K562 (cell line): ENCODE data around the gene GLB1L3. TPM values are rescaled to one million over a fixed set of nuclear protein-coding genes. Genes with fewer than 3 reads are reported as not detected.

ENCODE experiments used
- ATAC-seq: fragments of 200-7000 bp; cut with Tn5 transposase; 3 replicates; pipeline ENCODE4 v1.9.1; 2020; ENCODE audit warnings: moderate library complexity
- BruUV-seq: library from RNA; stranded (reverse); fragments of 400-500 nt; replicated peaks from 2 replicates; lab custom pipeline; 2021; lab: Mats Ljungman, UMichigan
- CTCF ChIA-PET: fragments of 300-600 bp; formaldehyde crosslinking; extraction: SDS; loops from one replicate; lab custom pipeline; 2021; ENCODE audit warnings: low intra/inter-chr PET ratio; lab: Yijun Ruan, JAX
- POLR2A ChIA-PET: fragments of 300-600, 350-650 bp; sonication (Branson Sonifier 250); formaldehyde crosslinking; extraction: SDS; loops from one replicate; lab custom pipeline; 2021; ENCODE audit warnings: antibody characterized with exemption, inconsistent platforms; lab: Yijun Ruan, JAX
- DNase-seq, 4 experiments: peaks; one replicate each; pipeline versions ENCODE4 v3.0.0 to v3.0.0-alpha.2; 2011 to 2018; ENCODE audit warnings: low spot score in 3 of 4, mixed read lengths in 3 of 4; ENCODE audit errors: extremely low read depth in 1 of 4
- FAIRE-seq: peaks from 2 replicates; lab custom pipeline; 2011; peaks lifted over from hg19 to GRCh38; lab: Jason Lieb, UNC
- H2AFZ ChIP-seq: 2 replicates; pipeline ENCODE4 v1.6.0; 2011; ENCODE audit warnings: low read depth, low read length, control low read depth, inconsistent platforms
- H3K27ac ChIP-seq: fragments of 200-600 bp; 3 replicates; pipeline ENCODE4 v1.8.0; 2011; ENCODE audit warnings: low read depth, mild to moderate bottlenecking, control low read depth, inconsistent platforms, low read length, moderate library complexity, mixed read lengths; ENCODE audit errors: extremely low read depth
- H3K27me3 ChIP-seq, 2 experiments: fragments of 300-600 bp in 1 of 2; 2 replicates in 1 of 2; 3 replicates in 1 of 2; pipeline versions ENCODE4 v1.6.0 to v1.8.0; 2011; ENCODE audit warnings: inconsistent platforms in 2 of 2, low read length in 2 of 2, mild to moderate bottlenecking in 1 of 2, mixed read lengths in 1 of 2, moderate library complexity in 1 of 2; ENCODE audit not compliant: control insufficient read depth in 2 of 2, insufficient read depth in 2 of 2
- H3K36me3 ChIP-seq: fragments of 300-600 bp; 3 replicates; pipeline ENCODE4 v1.8.0; 2011; ENCODE audit warnings: mild to moderate bottlenecking, low read length, inconsistent platforms; ENCODE audit not compliant: control insufficient read depth, insufficient read depth
- H3K4me1 ChIP-seq, 2 experiments: fragments of 200-600 bp in 1 of 2; replicated peaks in 1 of 2; 2 replicates in 1 of 2; 3 replicates in 1 of 2; pipeline versions ENCODE4 v1.5.1 to v1.8.0; 2011; ENCODE audit warnings: inconsistent platforms in 2 of 2, low read length in 2 of 2, mild to moderate bottlenecking in 1 of 2, mixed read lengths in 1 of 2, moderate library complexity in 1 of 2; ENCODE audit not compliant: control insufficient read depth in 2 of 2, insufficient read depth in 2 of 2
- H3K4me2 ChIP-seq: 2 replicates; pipeline ENCODE4 v1.6.1; 2011; ENCODE audit warnings: low read length, control low read depth, inconsistent platforms, mixed read lengths; ENCODE audit not compliant: insufficient read depth
- H3K4me3 ChIP-seq: fragments of 200-600 bp; sonication (generic), shearing (Covaris generic); 2 replicates; pipeline ENCODE4 v1.5.1; 2016; ENCODE audit warnings: control low read depth, inconsistent platforms
- H3K79me2 ChIP-seq: fragments of 200-600 bp; 3 replicates; pipeline ENCODE4 v1.8.0; 2011; ENCODE audit warnings: low read length, inconsistent platforms; ENCODE audit not compliant: control insufficient read depth, insufficient read depth
- H3K9ac ChIP-seq, 2 experiments: 2 replicates each; pipeline versions ENCODE4 v1.6.0 to v1.6.1; 2011; ENCODE audit warnings: low read depth in 2 of 2, low read length in 2 of 2, control low read depth in 1 of 2, inconsistent platforms in 1 of 2, mild to moderate bottlenecking in 1 of 2, mixed read lengths in 1 of 2; ENCODE audit not compliant: insufficient read depth in 1 of 2
- H3K9me1 ChIP-seq: one replicate; pipeline ENCODE4 v1.6.0; 2011; ENCODE audit warnings: inconsistent platforms, mild to moderate bottlenecking, low read length, moderate library complexity; ENCODE audit not compliant: control insufficient read depth, insufficient read depth
- H3K9me3 ChIP-seq: replicated peaks from 2 replicates; pipeline ENCODE4 v1.5.1; 2011; ENCODE audit warnings: low read depth, low read length, inconsistent platforms; ENCODE audit not compliant: control insufficient read depth, insufficient read depth
- H4K20me1 ChIP-seq: replicated peaks from 2 replicates; pipeline ENCODE4 v1.6.1; 2011; ENCODE audit warnings: low read length, inconsistent platforms, mixed read lengths; ENCODE audit not compliant: control insufficient read depth, insufficient read depth
- ARHGAP35 ChIP-seq: fragments of 450-650 bp; IDR thresholded peaks from 2 replicates; pipeline ENCODE4 v1.6.1; 2018; ENCODE audit not compliant: partially characterized antibody
- COPS2 ChIP-seq: fragments of 450-650 bp; conservative IDR thresholded peaks from 2 replicates; pipeline ENCODE4 v1.6.1; 2016; ENCODE audit warnings: mild to moderate bottlenecking, moderate library complexity
- E2F3 ChIP-seq: fragments of 250-450 bp; sonication (Bioruptor Pico); IDR thresholded peaks from 2 replicates; pipeline ENCODE4 v1.4.0; 2020; ENCODE audit warnings: mild to moderate bottlenecking
- EWSR1 ChIP-seq: fragments of 450-650 bp; IDR thresholded peaks from 2 replicates; pipeline ENCODE4 v1.6.1; 2018; ENCODE audit warnings: borderline replicate concordance, mild to moderate bottlenecking, low read depth, moderate library complexity; ENCODE audit not compliant: partially characterized antibody
- GATAD2A ChIP-seq: fragments of 450-650 bp; IDR thresholded peaks from 2 replicates; pipeline ENCODE4 v1.6.1; 2017
- KHSRP ChIP-seq: fragments of 450-650 bp; IDR thresholded peaks from 2 replicates; pipeline ENCODE4 v1.6.1; 2017
- MCM7 ChIP-seq, 2 experiments: fragments of 450-650 bp; IDR thresholded peaks; 2 replicates each; pipeline ENCODE4 v1.6.1; 2016 to 2018
- NCOA2 ChIP-seq, 2 experiments: fragments of 450-650 bp; IDR thresholded peaks; 2 replicates each; pipeline ENCODE4 v1.6.1; 2018; ENCODE audit warnings: mild to moderate bottlenecking in 2 of 2, moderate library complexity in 1 of 2; ENCODE audit not compliant: partially characterized antibody in 2 of 2
- SMARCC2 ChIP-seq: fragments of 450-650 bp; IDR thresholded peaks from 2 replicates; pipeline ENCODE4 v1.6.1; 2017; ENCODE audit warnings: antibody characterized with exemption, moderate library complexity, mild to moderate bottlenecking, low read depth
- ZBTB17 ChIP-seq: fragments of 450-650 bp; formaldehyde crosslinking; IDR thresholded peaks from 2 replicates; pipeline ENCODE4 v1.4.0; 2020; ENCODE audit warnings: mild to moderate bottlenecking
- ZNF347 ChIP-seq: fragments of 450-650 bp; formaldehyde crosslinking; IDR thresholded peaks from 2 replicates; pipeline ENCODE4 v1.4.0; 2020; ENCODE audit warnings: low read depth, mild to moderate bottlenecking, moderate library complexity
- WGBS: fragments of 100-300 bp; shearing (Covaris generic); methylation state at CpG from one replicate; pipeline ENCODE4 v1.1.6; 2016; ENCODE audit warnings: low coverage, mixed read lengths; ENCODE audit not compliant: insufficient coverage; ENCODE audit errors: missing lambda C conversion rate; 5-methylcytosine and 5-hydroxymethylcytosine counted together
- in situ Hi-C: fragments of 300-500 bp; cut with MboI; formaldehyde crosslinking; loops from 4 replicates; pipeline ENCODE4 v1.15.0; 2018; ENCODE audit warnings: inconsistent platforms, mixed read lengths
- intact Hi-C: fragments of 100-400 bp; cut with micrococcal nuclease; formaldehyde crosslinking; loops from 2 replicates; pipeline ENCODE4 v1.14.2; 2022
- polyA plus RNA-seq, 8 experiments: library from polyadenylated mRNA; depleted of rRNA in 4 of 8; stranded (reverse) in 5 of 8; unstranded in 3 of 8; fragments of >200 nt; fragmentation: Nextera tagmentation in 2 of 8; fragmentation: Illumina TruSeq in 1 of 8; extraction: Ambion mirVana in 2 of 8; extraction: Trizol in 1 of 8; gene quantifications; 2 replicates each; pipeline versions ENCODE4 v1.2.1 to v1.2.3, GENCODE V29; 2011 to 2014; ENCODE audit warnings: inconsistent platforms in 1 of 8, missing spikeins in 1 of 8
- total RNA-seq, 7 experiments: library from RNA; depleted of rRNA in 6 of 7; stranded (reverse); fragments of >200 nt in 6 of 7; fragmentation: Illumina TruSeq in 2 of 7; extraction: Trizol in 2 of 7; gene quantifications; 2 replicates each; pipeline versions ENCODE4 v1.2.1 to v1.2.3, GENCODE V29; 2011 to 2021; ENCODE audit warnings: low replicate concordance in 1 of 7
- TF ChIP-seq, protein P1 (sequence below): sonication (generic); formaldehyde crosslinking; IDR thresholded peaks from 2 replicates; pipeline ENCODE4 v1.8.0; 2023; ENCODE audit warnings: mild to moderate bottlenecking, missing genetic modification reagents
- TF ChIP-seq, protein P2 (sequence below): sonication (generic); formaldehyde crosslinking; IDR thresholded peaks from 2 replicates; pipeline ENCODE4 v1.8.0; 2022; ENCODE audit warnings: mild to moderate bottlenecking, low read depth, missing genetic modification reagents
- TF ChIP-seq, protein P3 (sequence below): sonication (generic); formaldehyde crosslinking; IDR thresholded peaks from 2 replicates; pipeline ENCODE4 v1.9.0; 2022; ENCODE audit warnings: mild to moderate bottlenecking, missing genetic modification reagents
- TF ChIP-seq, protein P4 (sequence below): sonication (generic); formaldehyde crosslinking; IDR thresholded peaks from 2 replicates; pipeline ENCODE4 v1.8.0; 2022; ENCODE audit warnings: mild to moderate bottlenecking, missing genetic modification reagents, borderline replicate concordance
- TF ChIP-seq, protein P5 (sequence below): sonication (generic); formaldehyde crosslinking; IDR thresholded peaks from 2 replicates; pipeline ENCODE4 v1.5.0; 2020; ENCODE audit warnings: missing genetic modification reagents

Gene GLB1L3
- total and polyA plus RNA-seq, 9 of the 15 experiments (the other 6 are each of a cell fraction or from before 2014, with no cell fraction given) = 0.18 to 3.3 (median 0.49) TPM

DNA sequence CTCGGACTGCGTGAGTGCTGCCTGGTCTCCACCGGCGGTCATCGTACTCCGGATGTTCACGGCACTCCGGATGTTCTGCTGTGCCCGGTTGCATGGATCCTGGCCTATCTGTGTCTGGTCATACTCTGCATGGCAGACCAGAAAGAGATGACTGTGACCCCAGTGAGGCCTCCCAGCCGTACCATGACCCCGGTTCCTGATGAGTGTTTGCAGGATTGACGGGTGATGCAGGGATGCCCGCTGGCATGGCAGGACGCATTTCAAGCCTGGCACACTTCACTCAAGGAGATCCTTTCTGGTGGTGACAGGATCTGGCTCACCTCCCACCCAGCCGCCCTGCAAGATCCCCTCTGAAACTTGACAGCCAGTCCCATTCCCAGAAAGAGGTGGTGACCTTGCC is 61.9 kb downstream of the GLB1L3 start (continued):
- no peak for TF ChIP-seq E2F3 (CRISPR knock-in tag)

DNA sequence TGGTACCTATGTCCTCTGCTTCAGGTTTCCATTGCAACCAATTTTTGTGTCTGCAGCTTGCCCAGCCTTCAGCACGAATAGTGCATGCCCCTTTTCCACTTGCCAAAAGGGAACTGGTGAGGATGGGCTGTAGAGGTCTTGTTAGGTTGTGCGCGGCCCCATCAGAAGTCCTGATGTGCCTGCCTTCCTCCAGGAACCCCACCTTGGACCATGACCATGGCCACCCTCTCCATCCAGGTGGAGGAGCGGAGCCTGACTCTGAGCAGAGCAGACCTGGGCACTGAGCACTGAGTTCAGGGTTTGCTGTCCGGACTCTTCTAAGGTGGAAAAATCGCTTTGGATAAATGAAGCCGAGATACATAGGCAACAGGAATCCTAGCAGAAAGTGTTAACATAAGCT is 62.5 kb downstream of the GLB1L3 start:
- in situ Hi-C loops = no loop called here
- H2AFZ ChIP-seq = no peak overlapping the region
- no peaks in the 10 kb centered on the region for H3K79me2 ChIP-seq
- H3K4me1 ChIP-seq = peaks cover 0 to 2% of the 10 kb centered on the region in 2 experiments; a peak in 2 of 5 replicates
- WGBS = 79% methylated on average over 7 of the region's 7 CpGs
- FAIRE-seq (no peak), DNase-seq (no peak), ATAC-seq (no peak)
- no peak overlapping the region for H3K4me3 ChIP-seq
- no peaks in the 10 kb centered on the region; a peak in 1 of 5 replicates for H3K27me3 ChIP-seq
- H3K9me1 ChIP-seq = no peaks in the 10 kb centered on the region
- no peaks in the 10 kb centered on the region for H4K20me1 ChIP-seq
- no peak overlapping the region for H3K27ac ChIP-seq
- ChIA-PET CTCF (no interaction called here), POLR2A (no interaction called here)
- H3K36me3 ChIP-seq = no peaks in the 10 kb centered on the region
- H3K9me3 ChIP-seq = no peaks in the 10 kb centered on the region
- 0 out of 4 replicates have a peak overlapping the region, but pooled peaks of 1 of the 2 experiments have one; percentile 15 for H3K9ac ChIP-seq
- no TSS peak for BruUV-seq
- intact Hi-C loops = no loop called here
- H3K4me2 ChIP-seq = no peak overlapping the region
- TF ChIP-seq, protein P1, sequence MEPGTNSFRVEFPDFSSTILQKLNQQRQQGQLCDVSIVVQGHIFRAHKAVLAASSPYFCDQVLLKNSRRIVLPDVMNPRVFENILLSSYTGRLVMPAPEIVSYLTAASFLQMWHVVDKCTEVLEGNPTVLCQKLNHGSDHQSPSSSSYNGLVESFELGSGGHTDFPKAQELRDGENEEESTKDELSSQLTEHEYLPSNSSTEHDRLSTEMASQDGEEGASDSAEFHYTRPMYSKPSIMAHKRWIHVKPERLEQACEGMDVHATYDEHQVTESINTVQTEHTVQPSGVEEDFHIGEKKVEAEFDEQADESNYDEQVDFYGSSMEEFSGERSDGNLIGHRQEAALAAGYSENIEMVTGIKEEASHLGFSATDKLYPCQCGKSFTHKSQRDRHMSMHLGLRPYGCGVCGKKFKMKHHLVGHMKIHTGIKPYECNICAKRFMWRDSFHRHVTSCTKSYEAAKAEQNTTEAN (CRISPR knock-in tag) = no peak
- TF ChIP-seq KHSRP (no peak), ZNF347 (CRISPR knock-in tag) (no peak), COPS2 (no peak), ZBTB17 (CRISPR knock-in tag) (no peak), GATAD2A (no peak), NCOA2 (IDR thresholded peaks at IDR 0.05; ENCODE audit: partially characterized antibody in 2 of 2) (no peak), SMARCC2 (no peak), MCM7 (IDR thresholded peaks at IDR 0.05) (no peak), ARHGAP35 (no peak), EWSR1 (no peak)
- TF ChIP-seq, protein P2, sequence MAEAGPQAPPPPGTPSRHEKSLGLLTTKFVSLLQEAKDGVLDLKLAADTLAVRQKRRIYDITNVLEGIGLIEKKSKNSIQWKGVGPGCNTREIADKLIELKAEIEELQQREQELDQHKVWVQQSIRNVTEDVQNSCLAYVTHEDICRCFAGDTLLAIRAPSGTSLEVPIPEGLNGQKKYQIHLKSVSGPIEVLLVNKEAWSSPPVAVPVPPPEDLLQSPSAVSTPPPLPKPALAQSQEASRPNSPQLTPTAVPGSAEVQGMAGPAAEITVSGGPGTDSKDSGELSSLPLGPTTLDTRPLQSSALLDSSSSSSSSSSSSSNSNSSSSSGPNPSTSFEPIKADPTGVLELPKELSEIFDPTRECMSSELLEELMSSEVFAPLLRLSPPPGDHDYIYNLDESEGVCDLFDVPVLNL (CRISPR knock-in tag) = no peak
- TF ChIP-seq, protein P3, sequence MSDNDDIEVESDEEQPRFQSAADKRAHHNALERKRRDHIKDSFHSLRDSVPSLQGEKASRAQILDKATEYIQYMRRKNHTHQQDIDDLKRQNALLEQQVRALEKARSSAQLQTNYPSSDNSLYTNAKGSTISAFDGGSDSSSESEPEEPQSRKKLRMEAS (CRISPR knock-in tag) = no peak
- TF ChIP-seq, protein P4, sequence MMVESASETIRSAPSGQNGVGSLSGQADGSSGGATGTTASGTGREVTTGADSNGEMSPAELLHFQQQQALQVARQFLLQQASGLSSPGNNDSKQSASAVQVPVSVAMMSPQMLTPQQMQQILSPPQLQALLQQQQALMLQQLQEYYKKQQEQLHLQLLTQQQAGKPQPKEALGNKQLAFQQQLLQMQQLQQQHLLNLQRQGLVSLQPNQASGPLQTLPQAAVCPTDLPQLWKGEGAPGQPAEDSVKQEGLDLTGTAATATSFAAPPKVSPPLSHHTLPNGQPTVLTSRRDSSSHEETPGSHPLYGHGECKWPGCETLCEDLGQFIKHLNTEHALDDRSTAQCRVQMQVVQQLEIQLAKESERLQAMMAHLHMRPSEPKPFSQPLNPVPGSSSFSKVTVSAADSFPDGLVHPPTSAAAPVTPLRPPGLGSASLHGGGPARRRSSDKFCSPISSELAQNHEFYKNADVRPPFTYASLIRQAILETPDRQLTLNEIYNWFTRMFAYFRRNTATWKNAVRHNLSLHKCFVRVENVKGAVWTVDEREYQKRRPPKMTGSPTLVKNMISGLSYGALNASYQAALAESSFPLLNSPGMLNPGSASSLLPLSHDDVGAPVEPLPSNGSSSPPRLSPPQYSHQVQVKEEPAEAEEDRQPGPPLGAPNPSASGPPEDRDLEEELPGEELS (CRISPR knock-in tag) = no peak
- TF ChIP-seq, protein P5, sequence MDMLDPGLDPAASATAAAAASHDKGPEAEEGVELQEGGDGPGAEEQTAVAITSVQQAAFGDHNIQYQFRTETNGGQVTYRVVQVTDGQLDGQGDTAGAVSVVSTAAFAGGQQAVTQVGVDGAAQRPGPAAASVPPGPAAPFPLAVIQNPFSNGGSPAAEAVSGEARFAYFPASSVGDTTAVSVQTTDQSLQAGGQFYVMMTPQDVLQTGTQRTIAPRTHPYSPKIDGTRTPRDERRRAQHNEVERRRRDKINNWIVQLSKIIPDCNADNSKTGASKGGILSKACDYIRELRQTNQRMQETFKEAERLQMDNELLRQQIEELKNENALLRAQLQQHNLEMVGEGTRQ = no peak
